HepG2 (cell line): ENCODE measurements around the gene MYO18B. TPM values are rescaled to one million over a fixed set of nuclear protein-coding genes. Genes with fewer than 3 reads are reported as not detected.

ENCODE experiments used
- ATAC-seq: fragments of 200-7000 bp; cut with Tn5 transposase; 3 replicates; pipeline ENCODE4 v1.9.1; 2020; ENCODE audit warnings: mild to moderate bottlenecking, moderate library complexity
- BruUV-seq: library from RNA; stranded (reverse); fragments of 400-500 nt; replicated peaks from 2 replicates; lab custom pipeline; 2021; lab: Mats Ljungman, UMichigan
- CTCF ChIA-PET: fragments of 300-600 bp; formaldehyde crosslinking; extraction: SDS; loops from one replicate; lab custom pipeline; 2021; ENCODE audit warnings: low total read pairs, inconsistent platforms, low intra/inter-chr PET ratio; lab: Yijun Ruan, JAX
- POLR2A ChIA-PET: fragments of 350-600 bp; sonication (Branson Sonifier 250); formaldehyde crosslinking; loops from one replicate; lab custom pipeline; 2020; ENCODE audit warnings: antibody characterized with exemption, inconsistent platforms; lab: Yijun Ruan, JAX
- DNase-seq: peaks from one replicate; pipeline ENCODE4 v3.0.0-alpha.2; 2015; ENCODE audit warnings: low spot score
- FAIRE-seq: peaks from 3 replicates; lab custom pipeline; 2011; peaks lifted over from hg19 to GRCh38; lab: Jason Lieb, UNC
- H2AFZ ChIP-seq: one replicate; pipeline ENCODE4 v1.6.1; 2011; ENCODE audit warnings: low read length, inconsistent platforms
- H3K27ac ChIP-seq: fragments of 300-600 bp; 3 replicates; pipeline ENCODE4 v1.8.0; 2011; ENCODE audit warnings: mixed run types, mild to moderate bottlenecking, mixed read lengths, low read length, inconsistent platforms; ENCODE audit not compliant: insufficient read depth; ENCODE audit errors: extremely low read length
- H3K27me3 ChIP-seq, 2 experiments: fragments of 200-600 bp in 1 of 2; 2 replicates in 1 of 2; 3 replicates in 1 of 2; pipeline versions ENCODE4 v1.6.0 to v1.8.0; 2011; ENCODE audit warnings: low read length in 2 of 2, mild to moderate bottlenecking in 2 of 2, moderate library complexity in 2 of 2, inconsistent platforms in 1 of 2; ENCODE audit not compliant: insufficient read depth in 2 of 2, control insufficient read depth in 1 of 2
- H3K36me3 ChIP-seq, 2 experiments: fragments of 200-600 bp in 1 of 2; replicated peaks in 1 of 2; 2 replicates in 1 of 2; 3 replicates in 1 of 2; pipeline versions ENCODE4 v1.5.1 to v1.8.0; 2011; ENCODE audit warnings: low read length in 2 of 2, inconsistent platforms in 1 of 2; ENCODE audit not compliant: insufficient read depth in 2 of 2, control insufficient read depth in 1 of 2
- H3K4me1 ChIP-seq: 2 replicates; pipeline ENCODE4 v1.5.1; 2012; ENCODE audit warnings: low read length, inconsistent platforms; ENCODE audit not compliant: insufficient read depth
- H3K4me2 ChIP-seq: 2 replicates; pipeline ENCODE4 v1.6.0; 2011; ENCODE audit warnings: low read depth, low read length, inconsistent platforms
- H3K4me3 ChIP-seq, 3 experiments: fragments of 200-600 bp in 1 of 3; sonication (generic), shearing (Covaris generic) in 1 of 3; replicated peaks in 1 of 3; 2 replicates each; pipeline ENCODE4 v1.5.1; 2011 to 2016; ENCODE audit warnings: low read length in 3 of 3, inconsistent platforms in 2 of 3, low read depth in 2 of 3, mild to moderate bottlenecking in 2 of 3, control low read depth in 1 of 3, mixed read lengths in 1 of 3; ENCODE audit not compliant: insufficient read depth in 1 of 3
- H3K79me2 ChIP-seq: one replicate; pipeline ENCODE4 v1.6.1; 2011; ENCODE audit warnings: low read length, inconsistent platforms; ENCODE audit not compliant: insufficient read depth
- H3K9ac ChIP-seq: 2 replicates; pipeline ENCODE4 v1.6.0; 2011; ENCODE audit warnings: mild to moderate bottlenecking, low read depth, low read length, inconsistent platforms; ENCODE audit not compliant: insufficient read depth
- H3K9me3 ChIP-seq: 2 replicates; pipeline ENCODE4 v1.5.1; 2012; ENCODE audit warnings: mild to moderate bottlenecking, low read length
- H4K20me1 ChIP-seq: 2 replicates; pipeline ENCODE4 v1.6.0; 2011; ENCODE audit warnings: inconsistent platforms, mild to moderate bottlenecking, low read length, moderate library complexity; ENCODE audit not compliant: insufficient read depth
- DR1 ChIP-seq: sonication (generic); formaldehyde crosslinking; IDR thresholded peaks from 2 replicates; pipeline ENCODE4 v1.8.0; 2021; ENCODE audit warnings: mild to moderate bottlenecking, missing genetic modification reagents, inconsistent platforms
- ETS1 ChIP-seq: sonication (generic); formaldehyde crosslinking; IDR thresholded peaks from 2 replicates; pipeline ENCODE4 v1.4.0; 2020; ENCODE audit warnings: missing genetic modification reagents
- KDM2A ChIP-seq: sonication (generic); formaldehyde crosslinking; IDR thresholded peaks from 2 replicates; pipeline ENCODE4 v1.4.0; 2020; ENCODE audit warnings: low read depth, missing genetic modification reagents, borderline replicate concordance
- NFAT5 ChIP-seq: sonication (generic); formaldehyde crosslinking; IDR thresholded peaks from 2 replicates; pipeline ENCODE4 v1.4.0; 2020; ENCODE audit warnings: missing genetic modification reagents
- NFKBIZ ChIP-seq: IDR thresholded peaks from 2 replicates; pipeline ENCODE4 v1.6.1; 2018; ENCODE audit warnings: missing genetic modification reagents, missing compliant biosample characterization
- PAWR ChIP-seq: sonication (generic); formaldehyde crosslinking; IDR thresholded peaks from 2 replicates; pipeline ENCODE4 v1.4.0; 2020; ENCODE audit warnings: missing genetic modification reagents, mild to moderate bottlenecking, borderline replicate concordance
- SALL1 ChIP-seq: sonication (generic); formaldehyde crosslinking; IDR thresholded peaks from 2 replicates; pipeline ENCODE4 v1.8.0; 2022; ENCODE audit warnings: mild to moderate bottlenecking, missing genetic modification reagents
- SMAD9 ChIP-seq: sonication (generic); formaldehyde crosslinking; IDR thresholded peaks from 2 replicates; pipeline ENCODE4 v1.5.1; 2020; ENCODE audit warnings: mild to moderate bottlenecking, missing genetic modification reagents
- TBX2 ChIP-seq: sonication (generic); formaldehyde crosslinking; IDR thresholded peaks from 2 replicates; pipeline ENCODE4 v1.5.0; 2020; ENCODE audit warnings: missing genetic modification reagents, mild to moderate bottlenecking, borderline replicate concordance
- XBP1 ChIP-seq: sonication (generic); formaldehyde crosslinking; IDR thresholded peaks from 2 replicates; pipeline ENCODE4 v1.5.0; 2020; ENCODE audit warnings: missing genetic modification reagents
- ZFP91 ChIP-seq: sonication (generic); formaldehyde crosslinking; IDR thresholded peaks from 2 replicates; pipeline ENCODE4 v1.9.0; 2022; ENCODE audit warnings: missing genetic modification reagents, mild to moderate bottlenecking, borderline replicate concordance
- ZNF224 ChIP-seq: sonication (generic); formaldehyde crosslinking; IDR thresholded peaks from 2 replicates; pipeline ENCODE4 v1.5.0; 2020; ENCODE audit warnings: mild to moderate bottlenecking, missing genetic modification reagents
- ZNF292 ChIP-seq: sonication (generic); formaldehyde crosslinking; IDR thresholded peaks from 2 replicates; pipeline ENCODE4 v1.8.1; 2022; ENCODE audit warnings: mild to moderate bottlenecking, low read depth, missing genetic modification reagents, borderline replicate concordance
- ZNF562 ChIP-seq: sonication (generic); formaldehyde crosslinking; IDR thresholded peaks from 2 replicates; pipeline ENCODE4 v1.8.0; 2022; ENCODE audit warnings: missing genetic modification reagents, borderline replicate concordance
- ZNF567 ChIP-seq: sonication (generic); formaldehyde crosslinking; IDR thresholded peaks from 2 replicates; pipeline ENCODE4 v1.8.1; 2023; ENCODE audit warnings: mild to moderate bottlenecking, missing genetic modification reagents, borderline replicate concordance
- WGBS: methylation state at CpG from one replicate; pipeline ENCODE4 v1.1.6; 2017; ENCODE audit warnings: low lambda C conversion rate; 5-methylcytosine and 5-hydroxymethylcytosine counted together
- in situ Hi-C: cut with HindIII; loops from 2 replicates; pipeline ENCODE4 v1.10.0; 2017; ENCODE audit warnings: low pct_unique_long_range_greater_than_20kb; ENCODE audit not compliant: extremely low pct_ligation_motif_present
- intact Hi-C: fragments of 100-400 bp; cut with micrococcal nuclease; formaldehyde crosslinking; loops from one replicate; pipeline ENCODE4 v1.10.0; 2022; ENCODE audit not compliant: unreplicated experiment
- polyA plus RNA-seq, 8 experiments: library from polyadenylated mRNA; depleted of rRNA in 3 of 8; stranded (reverse) in 7 of 8; unstranded in 1 of 8; fragments of >200 nt; fragmentation: Illumina TruSeq in 4 of 8; extraction: Trizol in 4 of 8; gene quantifications; 2 replicates each; pipeline versions ENCODE4 v1.2.1 to v1.2.3, GENCODE V29; 2011 to 2016; ENCODE audit warnings: low read depth in 4 of 8, missing spikeins in 1 of 8, mixed read lengths in 1 of 8; ENCODE audit not compliant: insufficient read depth in 1 of 8
- total RNA-seq, 5 experiments: library from RNA; depleted of rRNA; stranded (reverse); fragments of >200 nt; fragmentation: Illumina TruSeq; extraction: Trizol; gene quantifications; 2 replicates each; pipeline ENCODE4 v1.2.3, GENCODE V29; 2016; ENCODE audit warnings: low read depth in 1 of 5

MYO18B gene
- total and polyA plus RNA-seq, 2 of the 13 experiments (the other 11 are each of a cell fraction or from before 2014, with no cell fraction given), result 0.01 TPM; not detected in 1

- TF ChIP-seq SALL1 (CRISPR knock-in tag), result no peak
Measured at GRCh38 chr22:25964961-25965730, 223.2 kb downstream of the MYO18B start (continued).

- Histone ChIP-seq H3K27ac (no peak overlapping the region), H3K27me3 (no peaks in the 10 kb centered on the region)
- TF ChIP-seq ZFP91 (CRISPR knock-in tag) (no peak), ZNF292 (CRISPR knock-in tag) (no peak), NFAT5 (CRISPR knock-in tag) (no peak), ZNF567 (no peak), TBX2 (no peak), NFKBIZ (no peak), KDM2A (CRISPR knock-in tag) (no peak), XBP1 (CRISPR knock-in tag) (no peak), ZNF224 (no peak), SMAD9 (CRISPR knock-in tag) (no peak), PAWR (CRISPR knock-in tag) (no peak), ETS1 (CRISPR knock-in tag) (no peak), ZNF562 (CRISPR knock-in tag) (no peak), DR1 (no peak)
Measured at GRCh38 chr22:25966448-25966913, 224.5 kb downstream of the MYO18B start.

More at GRCh38 chr22:25966448-25966913, 224.5 kb downstream of the MYO18B start:
- Histone ChIP-seq H3K4me1 (no peaks in the 10 kb centered on the region), H3K9ac (no peak overlapping the region), H3K4me3 (no peak overlapping the region), H3K79me2 (no peaks in the 10 kb centered on the region), H3K36me3 (no peaks in the 10 kb centered on the region), H3K9me3 (no peaks in the 10 kb centered on the region; the same call in 1 of the 2 replicates), H2AFZ (no peak overlapping the region), H3K4me2 (no peak overlapping the region), H4K20me1 (no peaks in the 10 kb centered on the region)
- FAIRE-seq (no peak), ATAC-seq (no peak), DNase-seq (no peak)
- CTCF ChIA-PET, result no interaction called here
- intact Hi-C loops, result no loop called here
- no TSS peak for BruUV-seq
- in situ Hi-C loops, result no loop called here
- POLR2A ChIA-PET, result no interaction called here
- 10% methylated on average over 8 of the region's 8 CpGs for WGBS
